Transverse colon (tissue), 4 donors: ENCODE data around the gene PRPF6.

Experiments
- EP300 ChIP-seq: sonication (generic); formaldehyde crosslinking; IDR thresholded peaks from one replicate; pipeline ENCODE4 v1.6.1; 2017; ENCODE audit warnings: antibody characterized with exemption, low read depth
- POLR2A ChIP-seq: fragments of 450-650 bp; IDR thresholded peaks from one replicate; pipeline ENCODE4 v1.6.1; 2016; ENCODE audit warnings: antibody characterized with exemption, mild to moderate bottlenecking, moderate library complexity
- POLR2AphosphoS5 ChIP-seq, 3 donors: sonication (generic); formaldehyde crosslinking; IDR thresholded peaks; one replicate each; pipeline ENCODE4 v1.6.1; 2016; ENCODE audit warnings: antibody characterized with exemption in 3 of 3
- TF ChIP-seq, protein P1 (sequence below), 5 experiments: fragments of 200-600 bp in 3 of 5; fragments of 450-650 bp in 2 of 5; sonication (generic) in 3 of 5; IDR thresholded peaks; 1 replicate in 2 of 5; 2 replicates in 3 of 5; pipeline ENCODE4 v1.5.1; 2016 to 2017; ENCODE audit warnings: antibody characterized with exemption in 5 of 5, inconsistent platforms in 3 of 5, mild to moderate bottlenecking in 2 of 5, moderate library complexity in 1 of 5

DNA sequence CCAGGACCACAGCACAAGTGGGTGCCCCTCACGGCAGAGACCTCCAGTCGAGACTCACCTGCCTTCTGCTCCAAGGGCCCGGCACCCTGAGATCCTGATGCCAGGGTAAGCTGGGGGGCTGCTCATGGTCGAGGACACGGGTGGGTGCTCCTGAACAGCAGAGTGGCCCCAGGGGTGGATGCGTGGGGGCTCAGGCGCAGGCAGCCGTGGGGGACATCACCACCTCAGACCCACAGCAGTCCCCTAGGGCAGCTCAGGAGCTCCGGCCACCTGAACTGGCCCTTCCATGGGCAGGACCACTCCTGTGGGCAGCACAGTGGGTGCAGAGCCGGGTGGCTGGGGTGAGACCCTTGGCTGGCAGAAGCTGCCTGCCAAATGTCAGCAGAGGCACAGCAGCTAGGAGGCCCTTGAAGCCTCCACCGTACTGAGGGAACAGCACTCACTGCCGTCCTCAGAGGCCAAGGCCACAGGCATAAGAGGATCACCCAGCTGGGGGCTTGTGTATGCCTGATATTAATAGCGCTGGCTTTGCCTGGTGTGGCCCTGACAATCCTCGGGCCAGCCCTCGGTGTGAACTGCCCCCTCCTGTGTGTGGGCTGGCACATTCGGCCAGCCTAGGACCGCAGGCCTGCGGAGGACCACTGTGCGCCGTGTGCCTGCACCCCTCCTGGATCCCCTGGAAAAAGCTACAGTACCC lies 30.1 kb upstream of the PRPF6 start:
- no peak for TF ChIP-seq POLR2AphosphoS5 (IDR thresholded peaks at IDR 0.05)
- TF ChIP-seq POLR2A = no peak
- TF ChIP-seq, protein P1, sequence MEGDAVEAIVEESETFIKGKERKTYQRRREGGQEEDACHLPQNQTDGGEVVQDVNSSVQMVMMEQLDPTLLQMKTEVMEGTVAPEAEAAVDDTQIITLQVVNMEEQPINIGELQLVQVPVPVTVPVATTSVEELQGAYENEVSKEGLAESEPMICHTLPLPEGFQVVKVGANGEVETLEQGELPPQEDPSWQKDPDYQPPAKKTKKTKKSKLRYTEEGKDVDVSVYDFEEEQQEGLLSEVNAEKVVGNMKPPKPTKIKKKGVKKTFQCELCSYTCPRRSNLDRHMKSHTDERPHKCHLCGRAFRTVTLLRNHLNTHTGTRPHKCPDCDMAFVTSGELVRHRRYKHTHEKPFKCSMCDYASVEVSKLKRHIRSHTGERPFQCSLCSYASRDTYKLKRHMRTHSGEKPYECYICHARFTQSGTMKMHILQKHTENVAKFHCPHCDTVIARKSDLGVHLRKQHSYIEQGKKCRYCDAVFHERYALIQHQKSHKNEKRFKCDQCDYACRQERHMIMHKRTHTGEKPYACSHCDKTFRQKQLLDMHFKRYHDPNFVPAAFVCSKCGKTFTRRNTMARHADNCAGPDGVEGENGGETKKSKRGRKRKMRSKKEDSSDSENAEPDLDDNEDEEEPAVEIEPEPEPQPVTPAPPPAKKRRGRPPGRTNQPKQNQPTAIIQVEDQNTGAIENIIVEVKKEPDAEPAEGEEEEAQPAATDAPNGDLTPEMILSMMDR (IDR thresholded peaks at IDR 0.05) = no peak
- no peak for TF ChIP-seq EP300
